Measurements from ENCODE around the gene FGF14. TPM values are rescaled to one million over a fixed set of nuclear protein-coding genes. Genes with fewer than 3 reads are reported as not detected.

The FGF14 gene
- total and polyA plus RNA-seq, 3 donors from 2014 or later = 0.56 to 4.5 (median 1.7) TPM

DNA sequence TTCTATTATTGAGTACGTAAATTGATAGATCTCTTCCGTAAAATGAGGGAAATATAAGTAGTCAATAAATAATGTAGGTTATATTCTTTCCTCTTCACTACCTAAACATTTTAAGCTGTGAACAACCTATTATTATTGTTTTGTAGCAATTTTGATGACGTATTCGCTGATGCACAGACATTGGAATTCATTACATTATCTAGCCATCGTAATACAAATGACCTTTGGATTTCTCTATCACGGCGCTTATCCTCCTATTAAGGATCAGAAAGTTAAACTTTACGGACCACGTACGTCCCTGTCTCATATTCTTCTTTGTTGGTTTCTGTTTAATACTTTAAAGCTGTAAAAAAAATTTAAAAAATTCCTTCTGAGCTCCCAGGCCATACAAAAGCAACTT, 684.5 kb downstream of the FGF14 start:
- Histone ChIP-seq H3K9me3 (no peaks in the 10 kb centered on the region), H3K27ac (no peak overlapping the region), H3K4me3 (no peak overlapping the region), H3K36me3 (ENCODE audit: low read depth, missing control alignments) (no peaks in the 10 kb centered on the region), H3K27me3 (no peaks in the 10 kb centered on the region), H3K4me1 (no peaks in the 10 kb centered on the region)
- intact Hi-C loops (cut with DNase I; ENCODE audit: low total_unique reads) = no loop called here
- no peak for TF ChIP-seq POLR2A (IDR thresholded peaks at IDR 0.05)
- TF ChIP-seq, protein P1, sequence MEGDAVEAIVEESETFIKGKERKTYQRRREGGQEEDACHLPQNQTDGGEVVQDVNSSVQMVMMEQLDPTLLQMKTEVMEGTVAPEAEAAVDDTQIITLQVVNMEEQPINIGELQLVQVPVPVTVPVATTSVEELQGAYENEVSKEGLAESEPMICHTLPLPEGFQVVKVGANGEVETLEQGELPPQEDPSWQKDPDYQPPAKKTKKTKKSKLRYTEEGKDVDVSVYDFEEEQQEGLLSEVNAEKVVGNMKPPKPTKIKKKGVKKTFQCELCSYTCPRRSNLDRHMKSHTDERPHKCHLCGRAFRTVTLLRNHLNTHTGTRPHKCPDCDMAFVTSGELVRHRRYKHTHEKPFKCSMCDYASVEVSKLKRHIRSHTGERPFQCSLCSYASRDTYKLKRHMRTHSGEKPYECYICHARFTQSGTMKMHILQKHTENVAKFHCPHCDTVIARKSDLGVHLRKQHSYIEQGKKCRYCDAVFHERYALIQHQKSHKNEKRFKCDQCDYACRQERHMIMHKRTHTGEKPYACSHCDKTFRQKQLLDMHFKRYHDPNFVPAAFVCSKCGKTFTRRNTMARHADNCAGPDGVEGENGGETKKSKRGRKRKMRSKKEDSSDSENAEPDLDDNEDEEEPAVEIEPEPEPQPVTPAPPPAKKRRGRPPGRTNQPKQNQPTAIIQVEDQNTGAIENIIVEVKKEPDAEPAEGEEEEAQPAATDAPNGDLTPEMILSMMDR (IDR thresholded peaks at IDR 0.05) = no peak
- DNase-seq = no peak
- 88 to 93% methylated on average over 10 of the region's 10 CpGs for WGBS, 2 donors

DNA sequence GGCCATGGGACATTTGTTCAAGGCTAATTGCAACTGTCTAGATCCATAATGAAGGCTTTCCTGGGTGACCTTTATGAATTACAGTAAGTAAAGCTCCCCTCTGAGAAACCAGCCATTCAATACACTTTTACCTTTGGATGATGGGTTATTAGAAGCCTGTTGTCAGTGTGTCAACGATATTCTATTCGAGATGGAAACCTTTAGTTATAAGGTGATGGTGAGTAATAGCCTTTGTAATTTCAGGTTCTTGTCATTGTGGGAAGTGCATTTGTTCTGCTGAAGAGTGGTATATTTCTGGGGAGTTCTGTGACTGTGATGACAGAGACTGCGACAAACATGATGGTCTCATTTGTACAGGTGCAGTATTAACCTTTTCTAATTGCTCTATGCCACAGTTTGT, 687.7 kb downstream of the FGF14 start:
- Histone ChIP-seq H3K27ac (no peak overlapping the region), H3K4me1 (no peaks in the 10 kb centered on the region), H3K4me3 (no peak overlapping the region), H3K27me3 (no peaks in the 10 kb centered on the region), H3K36me3 (ENCODE audit: low read depth, missing control alignments) (no peaks in the 10 kb centered on the region), H3K9me3 (no peaks in the 10 kb centered on the region)
- no peak for DNase-seq
- intact Hi-C loops (cut with DNase I; ENCODE audit: low total_unique reads) = no loop called here
- no peak for TF ChIP-seq POLR2A (IDR thresholded peaks at IDR 0.05)
- WGBS, 2 donors = 84 to 87% methylated on average over 3 of the region's 3 CpGs

DNA sequence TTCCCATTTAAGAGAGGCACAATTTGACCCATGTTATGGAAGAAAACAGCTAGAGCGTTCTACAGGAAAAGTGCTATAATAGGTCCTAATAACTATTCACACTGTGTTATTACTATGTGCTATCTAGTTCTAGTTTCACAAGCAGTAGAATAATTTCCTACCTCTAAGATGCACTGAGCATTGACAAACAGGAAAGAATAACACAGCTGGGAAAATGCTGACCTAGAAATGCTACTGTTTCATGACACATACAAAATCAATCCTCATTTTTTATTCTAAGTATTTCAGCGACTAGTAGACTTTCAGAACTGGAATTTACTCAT, 689.9 kb downstream of the FGF14 start:
- intact Hi-C loops (cut with DNase I; ENCODE audit: low total_unique reads) = no loop called here
- no peak overlapping the region for H3K4me3 ChIP-seq
- H3K9me3 ChIP-seq = no peaks in the 10 kb centered on the region
- TF ChIP-seq, protein P1 (IDR thresholded peaks at IDR 0.05) = no peak
- TF ChIP-seq POLR2A (IDR thresholded peaks at IDR 0.05) = no peak
- H3K27me3 ChIP-seq = no peaks in the 10 kb centered on the region
- no peak overlapping the region for H3K27ac ChIP-seq
- no peaks in the 10 kb centered on the region for H3K4me1 ChIP-seq
- WGBS, 2 donors = 80 to 91% methylated on average over 2 of the region's 2 CpGs
- DNase-seq = no peak
- no peaks in the 10 kb centered on the region for H3K36me3 ChIP-seq (ENCODE audit: low read depth, missing control alignments)

DNA sequence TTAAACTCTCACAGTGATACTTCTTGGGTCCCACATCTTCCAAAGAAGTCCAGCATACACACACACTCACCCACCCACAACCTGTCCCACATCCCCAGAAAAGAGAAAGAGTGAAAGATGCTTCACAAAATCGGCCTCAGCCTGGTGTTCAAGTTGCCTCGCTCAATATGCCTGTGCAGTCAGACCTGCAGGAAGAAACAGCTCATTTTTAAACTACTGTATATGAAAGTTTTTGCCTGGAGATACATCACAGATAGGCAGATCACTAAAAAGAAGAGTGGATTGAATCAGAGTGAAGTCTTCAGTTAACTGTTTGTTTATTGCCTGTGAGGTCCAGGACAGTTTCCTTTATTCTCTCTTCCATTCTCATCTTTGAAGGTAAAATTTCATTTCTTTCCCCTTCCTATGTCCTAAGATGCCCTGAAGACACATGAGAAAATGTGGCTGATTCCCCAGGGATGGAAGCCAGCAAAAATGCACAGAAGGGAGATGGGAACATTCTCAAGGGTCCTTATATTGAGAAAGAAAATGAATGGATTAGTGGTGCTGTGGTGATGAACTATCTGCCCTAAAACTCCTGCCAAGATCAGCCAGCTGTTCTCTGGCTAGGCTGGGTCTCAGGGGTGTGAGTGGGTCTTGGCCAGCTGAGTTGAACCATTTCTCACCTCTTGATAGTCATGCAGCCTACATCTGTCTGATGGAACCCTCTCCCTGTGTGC, 690.4 kb downstream of the FGF14 start:
- intact Hi-C loops (cut with DNase I; ENCODE audit: low total_unique reads) = no loop called here
- 73 to 87% methylated on average over 2 of the region's 2 CpGs for WGBS, 2 donors

DNA sequence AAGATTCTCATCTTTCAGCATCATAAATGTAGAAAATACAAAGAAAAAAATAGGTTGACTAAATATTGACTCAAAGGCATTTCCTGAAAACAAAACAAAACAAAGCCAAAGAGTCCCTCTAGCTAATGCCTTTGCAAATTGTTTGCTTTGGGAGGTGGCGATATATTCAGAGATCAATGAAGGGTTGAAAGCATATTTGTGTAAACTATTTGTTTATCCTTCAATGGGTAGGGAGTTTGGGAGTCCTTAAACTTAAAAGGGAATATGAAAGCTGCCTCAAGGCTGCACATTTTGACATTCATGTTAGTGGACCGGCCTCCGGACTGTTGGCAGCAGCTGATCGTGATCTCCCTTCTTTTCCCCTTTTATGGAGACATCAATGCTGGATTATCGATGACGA, 691.9 kb downstream of the FGF14 start:
- H3K36me3 ChIP-seq (ENCODE audit: low read depth, missing control alignments) = no peaks in the 10 kb centered on the region
- no peak for DNase-seq
- intact Hi-C loops (cut with DNase I; ENCODE audit: low total_unique reads) = no loop called here
- H3K9me3 ChIP-seq = no peaks in the 10 kb centered on the region
- 93 to 95% methylated on average over 6 of the region's 6 CpGs for WGBS, 2 donors
- no peak for TF ChIP-seq POLR2A (IDR thresholded peaks at IDR 0.05)
- TF ChIP-seq, protein P1 (IDR thresholded peaks at IDR 0.05) = no peak
- no peaks in the 10 kb centered on the region for H3K27me3 ChIP-seq
- no peaks in the 10 kb centered on the region for H3K4me1 ChIP-seq
- H3K4me3 ChIP-seq = no peak overlapping the region
- H3K27ac ChIP-seq = no peak overlapping the region

More for the DNA sequence above, 690.4 kb downstream of the FGF14 start:
- no peak overlapping the region for H3K27ac ChIP-seq
- TF ChIP-seq, protein P1 (IDR thresholded peaks at IDR 0.05) = no peak
- H3K9me3 ChIP-seq = no peaks in the 10 kb centered on the region
- H3K27me3 ChIP-seq = no peaks in the 10 kb centered on the region
- DNase-seq = no peak
- no peaks in the 10 kb centered on the region for H3K36me3 ChIP-seq (ENCODE audit: low read depth, missing control alignments)
- no peaks in the 10 kb centered on the region for H3K4me1 ChIP-seq
- H3K4me3 ChIP-seq = no peak overlapping the region
